Measurements from ENCODE around the gene OR5AC2. TPM values are rescaled to one million over a fixed set of nuclear protein-coding genes. Genes with fewer than 3 reads are reported as not detected.

The OR5AC2 gene
- total RNA-seq, 3 donors from 2014 or later (not counting 1 experiment from before 2014, with no cell fraction given) = not detected

GRCh38 chr3:98114264-98114663 is 27.3 kb downstream of the OR5AC2 start:
- peaks cover 8% of the 10 kb centered on the region for H3K36me3 Mint-ChIP-seq
- H3K4me3 Mint-ChIP-seq = no peak overlapping the region
- TF ChIP-seq CTCF (IDR thresholded peaks at IDR 0.05) = no peak
- peaks cover 11 to 16% of the 10 kb centered on the region in 2 donors for H3K9me3 Mint-ChIP-seq
- no peaks in the 10 kb centered on the region for H3K27me3 Mint-ChIP-seq (ENCODE audit: low read depth in 2 of 2)
- Histone ChIP-seq H3K27ac (ENCODE audit: low read length) (no peak overlapping the region), H3K4me1 (ENCODE audit: control insufficient read depth, insufficient read depth, low read length) (no peaks in the 10 kb centered on the region), H3K36me3 (ENCODE audit: control insufficient read depth, insufficient read depth, low read length) (no peaks in the 10 kb centered on the region), H3K4me3 (ENCODE audit: low read length) (no peak overlapping the region), H3K9me3 (ENCODE audit: control insufficient read depth, insufficient read depth, low read length) (peaks cover 20% of the 10 kb centered on the region), H3K27me3 (ENCODE audit: control insufficient read depth, insufficient read depth, low read length) (no peaks in the 10 kb centered on the region)
- no peaks in the 10 kb centered on the region for H3K4me1 Mint-ChIP-seq
- intact Hi-C loops (cut with micrococcal nuclease) = no loop called here
- DNase-seq (no peak), ATAC-seq (no peak)
- 58% methylated on average over 3 of the region's 3 CpGs for WGBS (ENCODE audit: insufficient coverage)
- no peak overlapping the region for H3K27ac Mint-ChIP-seq

- H3K27me3 Mint-ChIP-seq (ENCODE audit: low read depth in 2 of 2) = no peaks in the 10 kb centered on the region
- no peak overlapping the region for H3K27ac ChIP-seq (ENCODE audit: low read length)
- peaks cover 8 to 12% of the 10 kb centered on the region in 2 donors for H3K9me3 Mint-ChIP-seq
- ATAC-seq (no peak), DNase-seq (no peak)
- no peaks in the 10 kb centered on the region for H3K4me1 Mint-ChIP-seq
- peaks cover 8% of the 10 kb centered on the region for H3K36me3 Mint-ChIP-seq
- no peak overlapping the region for H3K4me3 Mint-ChIP-seq
- H3K4me1 ChIP-seq (ENCODE audit: control insufficient read depth, insufficient read depth, low read length) = no peaks in the 10 kb centered on the region
- H3K27ac Mint-ChIP-seq = no peak overlapping the region
- TF ChIP-seq CTCF (IDR thresholded peaks at IDR 0.05) = no peak
- no peaks in the 10 kb centered on the region for H3K27me3 ChIP-seq (ENCODE audit: control insufficient read depth, insufficient read depth, low read length)
- intact Hi-C loops (cut with micrococcal nuclease) = no loop called here
- H3K4me3 ChIP-seq (ENCODE audit: low read length) = no peak overlapping the region
- H3K36me3 ChIP-seq (ENCODE audit: control insufficient read depth, insufficient read depth, low read length) = no peaks in the 10 kb centered on the region
- WGBS (ENCODE audit: insufficient coverage) = no CpG with 5 or more reads among the region's 1 CpG
- H3K9me3 ChIP-seq (ENCODE audit: control insufficient read depth, insufficient read depth, low read length) = peaks cover 10% of the 10 kb centered on the region
Observed at GRCh38 chr3:98115717-98116116, 28.7 kb downstream of the OR5AC2 start.

GRCh38 chr3:98130421-98130820 is 43.4 kb downstream of the OR5AC2 start, which contains the start of gene OR5H1:
OR5H1 (plus strand) TSS chr3:98130721; CDS start chr3:98132698, 1,977 bp downstream.
- H3K4me1 ChIP-seq (ENCODE audit: control insufficient read depth, insufficient read depth, low read length) = no peaks in the 10 kb centered on the region
- no peaks in the 10 kb centered on the region for H3K27me3 ChIP-seq (ENCODE audit: control insufficient read depth, insufficient read depth, low read length)
- ATAC-seq (no peak), DNase-seq (no peak)
- TF ChIP-seq CTCF (IDR thresholded peaks at IDR 0.05) = no peak
- H3K36me3 ChIP-seq (ENCODE audit: control insufficient read depth, insufficient read depth, low read length) = no peaks in the 10 kb centered on the region
- Mint-ChIP-seq H3K27ac (no peak within 1 kb of the TSS), H3K4me1 (no peaks in the 10 kb centered on the region), H3K27me3 (ENCODE audit: low read depth in 2 of 2) (no peaks in the 10 kb centered on the region), H3K4me3 (no peak within 1 kb of the TSS), H3K36me3 (no peaks in the 10 kb centered on the region), H3K9me3 (peaks cover 6 to 8% of the 10 kb centered on the region in 2 donors)
- no peaks in the 10 kb centered on the region for H3K9me3 ChIP-seq (ENCODE audit: control insufficient read depth, insufficient read depth, low read length)
- H3K27ac ChIP-seq (ENCODE audit: low read length) = no peak within 1 kb of the TSS
- intact Hi-C loops (cut with micrococcal nuclease) = no loop called here
- WGBS (ENCODE audit: insufficient coverage) = no CpG with 5 or more reads among the region's 1 CpG
- no peak within 1 kb of the TSS for H3K4me3 ChIP-seq (ENCODE audit: low read length)

GRCh38 chr3:98136631-98137030 is 49.7 kb downstream of the OR5AC2 start:
- no peaks in the 10 kb centered on the region for H3K36me3 Mint-ChIP-seq
- no peak for ATAC-seq
- TF ChIP-seq CTCF (IDR thresholded peaks at IDR 0.05) = no peak
- H3K27me3 ChIP-seq (ENCODE audit: control insufficient read depth, insufficient read depth, low read length) = no peaks in the 10 kb centered on the region
- 63% methylated on average over 2 of the region's 3 CpGs for WGBS (ENCODE audit: insufficient coverage)
- no peak overlapping the region for H3K4me3 Mint-ChIP-seq
- H3K27ac Mint-ChIP-seq = no peak overlapping the region
- H3K9me3 Mint-ChIP-seq = peaks cover 0 to 3% of the 10 kb centered on the region in 2 donors
- no peak overlapping the region for H3K27ac ChIP-seq (ENCODE audit: low read length)
- H3K9me3 ChIP-seq (ENCODE audit: control insufficient read depth, insufficient read depth, low read length) = no peaks in the 10 kb centered on the region
- intact Hi-C loops (cut with micrococcal nuclease) = no loop called here
- no peaks in the 10 kb centered on the region for H3K27me3 Mint-ChIP-seq (ENCODE audit: low read depth in 2 of 2)
- H3K36me3 ChIP-seq (ENCODE audit: control insufficient read depth, insufficient read depth, low read length) = no peaks in the 10 kb centered on the region
- H3K4me1 ChIP-seq (ENCODE audit: control insufficient read depth, insufficient read depth, low read length) = no peaks in the 10 kb centered on the region
- no peak overlapping the region for H3K4me3 ChIP-seq (ENCODE audit: low read length)
- no peak for DNase-seq
- H3K4me1 Mint-ChIP-seq = no peaks in the 10 kb centered on the region
